ENCODE data around the gene ELAVL1. TPM values are rescaled to one million over a fixed set of nuclear protein-coding genes. Genes with fewer than 3 reads are reported as not detected.

The ELAVL1 gene
- polyA plus RNA-seq, 1 donor from 2014 or later = 19.1 TPM

DNA sequence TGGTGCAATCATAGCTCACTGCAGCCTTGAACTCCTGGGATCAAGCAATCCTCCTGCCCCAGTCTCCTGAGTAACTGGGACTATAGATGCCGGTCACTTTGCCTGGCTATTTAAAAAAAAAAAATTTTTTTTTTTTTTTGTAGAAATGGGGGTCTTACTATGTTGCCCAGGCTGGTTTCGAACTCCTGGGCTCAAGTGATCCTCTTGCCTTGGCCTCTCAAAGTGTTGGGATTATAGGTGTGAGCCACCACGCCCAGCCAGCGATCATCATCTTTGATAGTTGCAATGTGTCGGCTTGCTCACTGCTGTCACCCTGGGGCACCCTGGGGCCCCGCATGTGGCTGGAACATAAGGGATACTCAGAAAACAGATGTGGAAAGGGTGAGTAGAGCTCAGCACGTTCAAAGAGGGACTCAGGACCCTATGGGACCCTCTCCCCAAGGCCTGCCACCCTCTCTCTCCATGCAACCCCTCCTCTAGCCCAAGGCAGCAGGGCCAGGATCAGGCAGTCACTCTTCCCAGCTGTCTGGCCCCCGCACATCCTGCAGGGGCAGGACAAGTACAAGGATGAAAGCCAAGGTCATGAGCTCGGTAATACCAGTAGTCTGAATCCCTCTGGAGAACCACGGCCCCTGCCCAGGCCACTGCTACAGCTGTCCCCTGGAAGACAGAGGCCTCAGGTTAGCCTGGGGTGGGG lies 40.6 kb upstream of the ELAVL1 start:
- Histone ChIP-seq H3K27me3 (ENCODE audit: insufficient read depth, low read depth, low read length) (peaks cover 3% of the 10 kb centered on the region), H3K36me3 (ENCODE audit: insufficient read depth, low read length) (no peaks in the 10 kb centered on the region), H3K4me2 (ENCODE audit: low read length) (no peak overlapping the region)

DNA sequence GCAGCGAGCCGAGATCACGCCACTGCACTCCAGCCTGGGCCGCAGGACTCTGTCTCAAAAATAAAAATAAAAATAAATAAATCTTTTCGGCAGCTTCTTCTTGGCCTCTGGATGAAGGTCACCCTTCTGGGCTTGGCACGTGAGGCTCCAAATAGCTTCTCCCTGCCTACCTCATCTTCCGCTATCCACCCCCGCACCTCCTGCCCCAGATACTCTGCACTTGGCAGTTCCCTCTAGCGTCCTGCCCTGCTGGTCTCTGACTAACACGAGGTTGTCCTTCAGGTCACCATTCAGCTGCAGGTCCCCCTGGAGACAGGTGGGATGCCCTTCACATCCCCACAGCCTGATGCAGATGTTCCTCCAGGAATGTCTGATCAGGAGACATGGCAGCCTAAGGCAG lies 38.6 kb upstream of the ELAVL1 start:
- H3K4me2 ChIP-seq (ENCODE audit: low read length) = no peak overlapping the region
- H3K36me3 ChIP-seq (ENCODE audit: insufficient read depth, low read length) = no peaks in the 10 kb centered on the region
- H3F3A ChIP-seq (ENCODE audit: insufficient read depth, low read length, poor library complexity, severe bottlenecking) = no peaks in the 10 kb centered on the region
- H3K79me2 ChIP-seq (replicated peaks; ENCODE audit: insufficient read depth, low read length) = no peaks in the 10 kb centered on the region
- no peak overlapping the region for H2AFZ ChIP-seq (ENCODE audit: low read depth, low read length)
- H3K27ac ChIP-seq (ENCODE audit: low read length) = no peak overlapping the region
- H3K27me3 ChIP-seq (ENCODE audit: insufficient read depth, low read depth, low read length) = no peaks in the 10 kb centered on the region
- no peak overlapping the region for H3K4me3 ChIP-seq (ENCODE audit: low read length)
- H3K9me3 ChIP-seq (ENCODE audit: low read length) = no peaks in the 10 kb centered on the region
- no peak overlapping the region for H3K9ac ChIP-seq (ENCODE audit: low read length)
- TF ChIP-seq TAF1 (IDR thresholded peaks at IDR 0.05; ENCODE audit: low read depth) (no peak), RAD21 (conservative IDR thresholded peaks at IDR 0.05) (no peak), EP300 (conservative IDR thresholded peaks at IDR 0.05; ENCODE audit: poor library complexity, severe bottlenecking) (no peak), EZH2 (IDR thresholded peaks at IDR 0.05; ENCODE audit: borderline replicate concordance, insufficient read depth, low read length, poor library complexity, severe bottlenecking) (no peak), MXI1 (conservative IDR thresholded peaks at IDR 0.05; ENCODE audit: poor library complexity, severe bottlenecking) (no peak), SMC3 (conservative IDR thresholded peaks at IDR 0.05; ENCODE audit: poor library complexity) (no peak), POLR2AphosphoS5 (IDR thresholded peaks at IDR 0.05) (no peak)
- TF ChIP-seq, protein P1, sequence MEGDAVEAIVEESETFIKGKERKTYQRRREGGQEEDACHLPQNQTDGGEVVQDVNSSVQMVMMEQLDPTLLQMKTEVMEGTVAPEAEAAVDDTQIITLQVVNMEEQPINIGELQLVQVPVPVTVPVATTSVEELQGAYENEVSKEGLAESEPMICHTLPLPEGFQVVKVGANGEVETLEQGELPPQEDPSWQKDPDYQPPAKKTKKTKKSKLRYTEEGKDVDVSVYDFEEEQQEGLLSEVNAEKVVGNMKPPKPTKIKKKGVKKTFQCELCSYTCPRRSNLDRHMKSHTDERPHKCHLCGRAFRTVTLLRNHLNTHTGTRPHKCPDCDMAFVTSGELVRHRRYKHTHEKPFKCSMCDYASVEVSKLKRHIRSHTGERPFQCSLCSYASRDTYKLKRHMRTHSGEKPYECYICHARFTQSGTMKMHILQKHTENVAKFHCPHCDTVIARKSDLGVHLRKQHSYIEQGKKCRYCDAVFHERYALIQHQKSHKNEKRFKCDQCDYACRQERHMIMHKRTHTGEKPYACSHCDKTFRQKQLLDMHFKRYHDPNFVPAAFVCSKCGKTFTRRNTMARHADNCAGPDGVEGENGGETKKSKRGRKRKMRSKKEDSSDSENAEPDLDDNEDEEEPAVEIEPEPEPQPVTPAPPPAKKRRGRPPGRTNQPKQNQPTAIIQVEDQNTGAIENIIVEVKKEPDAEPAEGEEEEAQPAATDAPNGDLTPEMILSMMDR (IDR thresholded peaks at IDR 0.05; ENCODE audit: poor library complexity, severe bottlenecking) = no peak
- TF ChIP-seq, protein P2, sequence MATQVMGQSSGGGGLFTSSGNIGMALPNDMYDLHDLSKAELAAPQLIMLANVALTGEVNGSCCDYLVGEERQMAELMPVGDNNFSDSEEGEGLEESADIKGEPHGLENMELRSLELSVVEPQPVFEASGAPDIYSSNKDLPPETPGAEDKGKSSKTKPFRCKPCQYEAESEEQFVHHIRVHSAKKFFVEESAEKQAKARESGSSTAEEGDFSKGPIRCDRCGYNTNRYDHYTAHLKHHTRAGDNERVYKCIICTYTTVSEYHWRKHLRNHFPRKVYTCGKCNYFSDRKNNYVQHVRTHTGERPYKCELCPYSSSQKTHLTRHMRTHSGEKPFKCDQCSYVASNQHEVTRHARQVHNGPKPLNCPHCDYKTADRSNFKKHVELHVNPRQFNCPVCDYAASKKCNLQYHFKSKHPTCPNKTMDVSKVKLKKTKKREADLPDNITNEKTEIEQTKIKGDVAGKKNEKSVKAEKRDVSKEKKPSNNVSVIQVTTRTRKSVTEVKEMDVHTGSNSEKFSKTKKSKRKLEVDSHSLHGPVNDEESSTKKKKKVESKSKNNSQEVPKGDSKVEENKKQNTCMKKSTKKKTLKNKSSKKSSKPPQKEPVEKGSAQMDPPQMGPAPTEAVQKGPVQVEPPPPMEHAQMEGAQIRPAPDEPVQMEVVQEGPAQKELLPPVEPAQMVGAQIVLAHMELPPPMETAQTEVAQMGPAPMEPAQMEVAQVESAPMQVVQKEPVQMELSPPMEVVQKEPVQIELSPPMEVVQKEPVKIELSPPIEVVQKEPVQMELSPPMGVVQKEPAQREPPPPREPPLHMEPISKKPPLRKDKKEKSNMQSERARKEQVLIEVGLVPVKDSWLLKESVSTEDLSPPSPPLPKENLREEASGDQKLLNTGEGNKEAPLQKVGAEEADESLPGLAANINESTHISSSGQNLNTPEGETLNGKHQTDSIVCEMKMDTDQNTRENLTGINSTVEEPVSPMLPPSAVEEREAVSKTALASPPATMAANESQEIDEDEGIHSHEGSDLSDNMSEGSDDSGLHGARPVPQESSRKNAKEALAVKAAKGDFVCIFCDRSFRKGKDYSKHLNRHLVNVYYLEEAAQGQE (IDR thresholded peaks at IDR 0.05; ENCODE audit: borderline replicate concordance) = no peak
- no peaks in the 10 kb centered on the region for H3K9me2 ChIP-seq (ENCODE audit: insufficient read depth, low read length)
- no peaks in the 10 kb centered on the region for H4K20me1 ChIP-seq (ENCODE audit: insufficient read depth)

More for the DNA sequence above, 40.6 kb upstream of the ELAVL1 start:
- no peak overlapping the region for H2AFZ ChIP-seq (ENCODE audit: low read depth, low read length)
- H3K9me2 ChIP-seq (ENCODE audit: insufficient read depth, low read length) = no peaks in the 10 kb centered on the region
- no peaks in the 10 kb centered on the region for H3K9me3 ChIP-seq (ENCODE audit: low read length)
- no peak overlapping the region for H3K4me3 ChIP-seq (ENCODE audit: low read length)
- no peaks in the 10 kb centered on the region for H3F3A ChIP-seq (ENCODE audit: insufficient read depth, low read length, poor library complexity, severe bottlenecking)
- no peaks in the 10 kb centered on the region for H3K79me2 ChIP-seq (replicated peaks; ENCODE audit: insufficient read depth, low read length)
- H4K20me1 ChIP-seq (ENCODE audit: insufficient read depth) = no peaks in the 10 kb centered on the region
- TF ChIP-seq TAF1 (IDR thresholded peaks at IDR 0.05; ENCODE audit: low read depth) (no peak), RAD21 (conservative IDR thresholded peaks at IDR 0.05) (no peak), EP300 (conservative IDR thresholded peaks at IDR 0.05; ENCODE audit: poor library complexity, severe bottlenecking) (no peak), MXI1 (conservative IDR thresholded peaks at IDR 0.05; ENCODE audit: poor library complexity, severe bottlenecking) (no peak), EZH2 (IDR thresholded peaks at IDR 0.05; ENCODE audit: borderline replicate concordance, insufficient read depth, low read length, poor library complexity, severe bottlenecking) (no peak), SMC3 (conservative IDR thresholded peaks at IDR 0.05; ENCODE audit: poor library complexity) (no peak), POLR2AphosphoS5 (IDR thresholded peaks at IDR 0.05) (no peak)
- TF ChIP-seq, protein P1 (IDR thresholded peaks at IDR 0.05; ENCODE audit: poor library complexity, severe bottlenecking) = no peak
- TF ChIP-seq, protein P2 (IDR thresholded peaks at IDR 0.05; ENCODE audit: borderline replicate concordance) = no peak
- no peak overlapping the region for H3K27ac ChIP-seq (ENCODE audit: low read length)
- H3K9ac ChIP-seq (ENCODE audit: low read length) = no peak overlapping the region

All from neural cell (in vitro differentiated cells).